C1 segment of cervical spinal cord (tissue), 14 donors: ENCODE data around the gene FBXL7.
A peak's percentile ranks its signal among the peaks of the same experiment; 100 is the strongest.

Experiments
- DNase-seq, 14 donors: peaks; one replicate each; lab custom pipeline; 2025; lab: John Stamatoyannopoulos, UW

Gene FBXL7

GRCh38 chr5:15880201-15880600, 380.2 kb downstream of the FBXL7 start:
- no peak for DNase-seq

DNA sequence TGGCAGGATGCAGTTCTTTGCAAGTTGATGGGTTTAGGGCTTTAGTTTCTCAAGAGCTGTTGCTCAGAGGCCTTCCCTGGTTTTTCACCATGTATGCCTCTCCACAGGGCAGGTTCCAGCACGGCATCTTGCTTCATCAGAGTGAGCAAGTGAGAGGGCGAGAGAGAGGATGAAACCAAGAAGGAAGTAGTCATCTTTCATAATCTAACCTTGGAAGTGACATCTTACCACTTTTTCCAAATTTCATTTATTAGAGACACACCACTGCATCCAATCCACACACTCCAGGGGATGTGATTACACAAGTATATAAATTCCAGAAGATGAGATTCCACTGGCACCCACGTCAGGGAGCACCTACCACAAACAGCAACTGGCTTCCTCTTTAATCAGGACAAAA, 385.2 kb downstream of the FBXL7 start:
- no peak for DNase-seq

DNA sequence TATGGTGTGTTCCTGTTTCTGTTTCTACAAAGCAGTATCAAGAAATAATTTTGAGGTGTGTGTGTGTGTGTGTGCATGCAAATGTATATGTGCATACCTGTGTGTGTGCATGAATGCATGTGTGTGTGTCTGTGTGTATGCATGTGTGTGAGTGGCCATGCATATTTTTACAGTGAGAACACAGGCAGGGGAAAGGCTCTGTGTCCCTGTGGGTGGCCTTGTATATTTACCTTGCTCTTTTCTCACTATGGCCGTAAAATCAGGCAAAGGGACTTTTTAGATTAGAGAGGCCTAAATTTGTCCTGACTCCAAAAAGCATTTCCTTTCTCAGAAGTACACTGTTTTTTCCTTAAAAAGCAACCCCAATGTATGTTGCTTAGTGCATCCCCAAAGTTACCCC, 386.2 kb downstream of the FBXL7 start:
- no peak for DNase-seq

- DNase-seq: no peak
These were observed 387.1 kb downstream of the FBXL7 start for GRCh38 chr5:15887093-15887492.

DNA sequence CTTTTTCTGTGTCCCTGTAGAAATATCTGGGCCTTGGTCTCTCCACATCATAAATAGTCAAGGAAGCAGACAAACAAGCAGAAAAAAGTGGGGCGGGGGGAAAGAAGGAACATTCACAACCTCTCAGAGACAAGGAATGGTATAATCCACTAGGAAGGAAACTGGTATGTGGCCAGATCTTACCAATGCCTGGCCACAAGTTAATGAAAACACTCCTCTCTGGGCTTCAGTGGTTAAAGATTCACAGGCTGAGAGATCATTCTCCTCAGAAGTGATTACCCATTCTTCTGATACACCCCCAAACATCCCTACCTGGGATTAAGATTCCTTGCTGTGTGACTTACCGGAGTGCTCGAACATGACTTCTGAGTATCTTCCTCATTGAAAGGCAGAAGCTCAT, 389.0 kb downstream of the FBXL7 start:
- no peak for DNase-seq

DNA sequence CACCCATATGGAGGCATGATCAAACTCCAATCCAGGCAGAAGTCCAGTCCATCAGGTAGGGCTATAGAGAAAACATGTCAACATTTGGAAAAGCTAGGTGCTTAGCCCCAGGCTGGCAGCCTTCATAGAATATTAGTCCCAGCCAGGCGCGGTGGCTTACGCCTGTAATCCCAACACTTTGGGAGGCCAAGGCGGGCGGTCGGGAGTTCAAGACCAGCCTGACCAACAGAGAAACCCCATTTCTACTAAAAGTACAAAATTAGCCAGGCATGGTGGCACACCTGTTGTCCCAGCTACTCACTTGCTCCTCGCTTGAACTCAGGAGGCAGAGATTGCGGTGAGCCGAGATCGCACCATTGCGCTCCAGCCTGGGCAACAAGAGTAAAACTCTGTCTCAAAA, 393.9 kb downstream of the FBXL7 start:
- no peak for DNase-seq

DNA sequence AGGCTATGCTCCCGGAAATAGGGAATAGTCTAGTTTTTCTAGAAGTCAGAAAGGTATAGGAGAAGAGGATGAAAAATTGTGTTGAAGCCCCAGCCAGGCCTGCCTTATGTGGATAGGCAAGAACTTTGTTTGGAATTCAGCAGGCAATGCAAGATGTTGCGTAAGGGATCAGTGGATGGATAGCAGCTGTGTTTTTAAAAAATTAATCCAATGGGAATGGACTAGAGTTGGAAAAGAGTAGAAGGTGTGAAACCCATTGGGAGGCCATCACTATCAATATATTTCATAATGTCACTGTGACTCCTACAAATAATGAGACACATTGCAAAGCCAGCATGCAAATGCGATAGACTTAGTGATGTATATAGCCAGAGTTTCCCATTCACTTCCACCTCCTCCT, 397.7 kb downstream of the FBXL7 start:
- DNase-seq: no peak

DNA sequence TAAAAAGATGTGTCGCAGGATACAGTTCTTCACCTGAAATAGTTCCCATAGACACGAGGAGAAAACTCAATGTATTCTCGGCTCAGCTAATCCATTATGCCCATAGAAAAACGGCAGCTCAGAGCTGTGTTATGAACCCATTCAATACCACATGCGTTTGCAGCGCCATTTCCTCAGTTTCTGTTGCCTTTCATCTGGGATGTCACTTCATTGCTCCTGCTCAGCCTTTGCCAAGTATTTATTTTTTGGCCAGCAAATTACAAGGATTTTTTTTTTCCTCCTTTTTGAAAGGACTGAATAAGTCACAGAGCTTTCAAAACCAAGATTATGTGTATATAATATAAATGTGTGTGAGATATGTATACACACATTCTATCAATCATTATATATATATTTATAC, 398.7 kb downstream of the FBXL7 start:
- DNase-seq: no peak

DNA sequence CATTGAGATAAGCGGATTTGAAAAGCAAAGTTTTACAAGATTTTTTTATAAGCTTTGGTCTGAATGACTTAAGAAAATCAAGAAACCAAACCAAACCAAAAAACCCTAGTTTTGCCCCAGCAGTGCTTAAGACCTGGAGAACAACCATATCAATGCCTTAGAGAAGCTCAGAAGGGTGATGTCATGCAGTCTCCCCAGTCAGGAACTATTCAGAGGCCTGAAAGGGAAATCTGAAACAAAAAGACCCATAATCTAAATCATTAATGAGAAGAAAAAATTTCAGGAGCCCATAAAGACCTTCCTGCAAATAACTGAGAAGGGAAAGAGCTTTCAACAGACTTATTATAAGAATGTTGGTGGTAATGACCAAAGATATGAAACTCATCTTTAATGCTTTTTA, 399.5 kb downstream of the FBXL7 start:
- no peak for DNase-seq

DNA sequence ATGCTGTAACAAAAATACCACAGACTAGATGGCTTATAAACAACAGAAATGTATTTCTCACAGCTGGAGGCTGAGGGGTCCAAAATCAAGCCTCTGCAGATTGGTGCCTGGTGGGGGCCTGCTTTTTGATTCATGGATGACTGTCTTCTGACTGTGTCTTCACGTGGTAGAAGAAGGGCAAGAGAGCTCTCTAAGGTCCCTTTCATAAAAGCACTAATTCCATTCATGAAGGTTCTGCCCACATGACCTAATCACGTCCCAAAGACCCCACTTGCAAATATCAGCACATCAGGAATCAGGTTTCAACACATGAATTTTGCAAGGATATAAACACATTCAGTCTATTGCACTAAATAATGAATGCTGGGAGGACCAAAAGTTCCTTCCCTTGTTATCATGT, 401.2 kb downstream of the FBXL7 start:
- DNase-seq: no peak

- DNase-seq: no peak
These were observed 402.1 kb downstream of the FBXL7 start for GRCh38 chr5:15902066-15902465.

DNA sequence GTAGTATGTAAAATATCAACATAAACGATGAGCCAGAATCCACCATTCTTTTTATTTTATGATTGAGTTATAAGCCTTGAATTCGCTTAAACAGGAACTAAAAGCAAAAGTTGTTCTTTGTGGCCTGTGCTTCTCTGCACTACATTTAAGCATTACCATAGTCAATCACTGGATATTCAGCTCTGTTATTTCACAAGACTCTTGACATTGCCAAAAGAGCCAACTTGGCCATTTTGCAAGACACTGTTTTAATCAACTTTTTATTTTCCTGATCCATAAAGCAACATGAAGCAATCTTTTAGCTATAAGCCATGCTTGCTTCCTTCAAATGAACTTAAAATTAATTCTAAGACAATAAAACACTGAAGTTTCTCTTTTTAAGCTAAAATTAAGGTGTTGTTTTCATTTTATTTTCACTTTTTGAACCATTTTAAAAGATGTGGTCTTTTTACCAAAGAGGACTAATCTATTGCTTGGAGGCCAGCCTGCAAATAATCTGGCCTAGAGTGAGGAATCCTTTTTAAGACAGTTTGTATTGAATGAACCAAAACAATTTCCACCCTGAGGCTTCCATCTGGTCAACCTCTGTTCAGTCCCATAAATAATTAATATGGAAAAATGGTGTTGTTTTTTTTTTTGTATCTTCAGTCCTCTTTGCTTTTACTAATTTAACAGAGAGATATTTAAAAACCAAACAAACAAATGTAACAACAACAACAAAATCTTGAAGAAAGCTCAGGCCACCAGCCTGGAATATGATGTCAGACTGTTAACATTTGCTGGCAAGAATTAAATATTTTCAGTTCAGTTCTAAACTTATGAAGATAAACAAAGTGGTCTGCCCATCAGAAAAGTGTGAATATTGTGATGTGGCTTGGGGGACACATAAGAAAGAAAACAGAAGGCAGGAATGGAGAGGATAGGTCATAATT, 405.2 kb downstream of the FBXL7 start:
- no peak for DNase-seq

DNA sequence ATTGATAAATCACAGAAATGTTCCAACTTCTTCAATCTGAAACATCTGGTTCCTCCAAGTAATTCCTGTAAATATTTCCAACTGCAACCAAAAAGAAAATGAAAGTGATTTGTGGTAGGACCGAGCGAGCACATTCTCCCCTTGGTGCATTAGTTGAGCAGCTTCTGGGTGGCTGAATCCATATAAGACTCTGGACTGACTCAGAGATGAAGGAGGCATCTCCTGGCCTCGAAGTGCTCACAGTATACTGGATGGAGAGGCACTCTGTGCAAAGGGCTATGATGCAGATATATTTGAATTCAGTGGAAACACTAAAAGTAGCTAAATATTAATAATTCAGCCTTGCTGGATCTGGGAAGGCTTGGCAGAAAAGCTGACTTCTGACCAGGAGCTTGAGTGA, 414.7 kb downstream of the FBXL7 start:
- DNase-seq: no peak

GRCh38 chr5:15926586-15926985, 426.6 kb downstream of the FBXL7 start:
- DNase-seq: no peak

- DNase-seq: no peak
These were observed 427.9 kb downstream of the FBXL7 start for GRCh38 chr5:15927710-15928380.

- DNase-seq: peak in 1 of 14 donors; percentile 34
These were observed 429.8 kb downstream of the FBXL7 start for GRCh38 chr5:15929611-15930263.

GRCh38 chr5:15932066-15932465, 432.1 kb downstream of the FBXL7 start:
- DNase-seq: no peak

GRCh38 chr5:15933259-15934207, 433.6 kb downstream of the FBXL7 start:
- DNase-seq: peak in 3 of 14 donors; percentile 1 to 33 (median 16)

DNA sequence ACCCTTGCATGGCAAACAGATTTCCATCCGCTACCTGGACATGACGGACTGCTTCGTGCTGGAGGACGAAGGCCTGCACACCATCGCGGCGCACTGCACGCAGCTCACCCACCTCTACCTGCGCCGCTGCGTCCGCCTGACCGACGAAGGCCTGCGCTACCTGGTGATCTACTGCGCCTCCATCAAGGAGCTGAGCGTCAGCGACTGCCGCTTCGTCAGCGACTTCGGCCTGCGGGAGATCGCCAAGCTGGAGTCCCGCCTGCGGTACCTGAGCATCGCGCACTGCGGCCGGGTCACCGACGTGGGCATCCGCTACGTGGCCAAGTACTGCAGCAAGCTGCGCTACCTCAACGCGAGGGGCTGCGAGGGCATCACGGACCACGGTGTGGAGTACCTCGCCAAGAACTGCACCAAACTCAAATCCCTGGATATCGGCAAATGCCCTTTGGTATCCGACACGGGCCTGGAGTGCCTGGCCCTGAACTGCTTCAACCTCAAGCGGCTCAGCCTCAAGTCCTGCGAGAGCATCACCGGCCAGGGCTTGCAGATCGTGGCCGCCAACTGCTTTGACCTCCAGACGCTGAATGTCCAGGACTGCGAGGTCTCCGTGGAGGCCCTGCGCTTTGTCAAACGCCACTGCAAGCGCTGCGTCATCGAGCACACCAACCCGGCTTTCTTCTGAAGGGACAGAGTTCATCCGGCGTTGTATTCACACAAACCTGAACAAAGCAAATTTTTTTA, 436.7 kb downstream of the FBXL7 start:
- DNase-seq: no peak

DNA sequence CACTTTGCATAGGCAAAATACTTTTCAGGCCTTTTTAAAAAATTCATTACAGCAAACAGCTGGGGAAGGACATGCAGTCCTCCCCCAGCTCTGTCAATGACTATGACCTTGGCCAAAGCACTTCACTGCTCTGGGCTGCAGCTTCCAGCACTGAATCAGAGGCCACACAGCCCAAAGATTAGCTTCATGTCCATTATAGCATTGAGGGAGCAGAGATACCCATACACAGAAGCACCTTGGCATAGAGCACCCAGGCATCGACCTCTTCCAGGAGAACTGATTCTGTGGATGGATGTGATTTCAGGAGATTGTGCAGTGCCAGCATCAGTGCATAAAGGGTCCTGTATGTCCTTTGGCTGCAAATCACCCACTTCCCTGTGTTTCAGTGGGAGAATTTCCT, 437.7 kb downstream of the FBXL7 start:
- DNase-seq: no peak

GRCh38 chr5:15938186-15938585, 438.2 kb downstream of the FBXL7 start:
- DNase-seq: no peak
